GM10266 (cell line): ENCODE measurements around the gene TPST1.

Experiments
- DNase-seq: peaks from one replicate; pipeline ENCODE4 v3.0.0; 2012; ENCODE audit errors: extremely low spot score
- CTCF ChIP-seq: IDR thresholded peaks from 2 replicates; pipeline ENCODE4 v1.5.1; 2012; ENCODE audit warnings: mild to moderate bottlenecking, low read depth; ENCODE audit not compliant: control insufficient read depth, insufficient read depth; ENCODE audit errors: missing control alignments

TPST1 gene

GRCh38 chr7:66272321-66272720 is 67.2 kb downstream of the TPST1 start:
- TF ChIP-seq CTCF = no peak
- DNase-seq = no peak

GRCh38 chr7:66276363-66276762 is 71.2 kb downstream of the TPST1 start:
- DNase-seq = no peak
- no peak for TF ChIP-seq CTCF

- no peak for TF ChIP-seq CTCF
- DNase-seq = no peak
Observed at GRCh38 chr7:66277492-66277891, 72.4 kb downstream of the TPST1 start.

- DNase-seq = no peak
- TF ChIP-seq CTCF = no peak
Observed at GRCh38 chr7:66279912-66280311, 74.8 kb downstream of the TPST1 start.

- no peak for DNase-seq
Observed at GRCh38 chr7:66281678-66282590, 76.8 kb downstream of the TPST1 start.

GRCh38 chr7:66282591-66282935 is 77.4 kb downstream of the TPST1 start:
- no peak for DNase-seq
- no peak for TF ChIP-seq CTCF

More at GRCh38 chr7:66281678-66282590, 76.8 kb downstream of the TPST1 start:
- no peak for TF ChIP-seq CTCF

- TF ChIP-seq CTCF = no peak
- DNase-seq = no peak
Observed at GRCh38 chr7:66283003-66283920, 78.1 kb downstream of the TPST1 start.
